Measurements from ENCODE around the gene RAB15. TPM values are rescaled to one million over a fixed set of nuclear protein-coding genes. Genes with fewer than 3 reads are reported as not detected.

The RAB15 gene
- total and polyA plus RNA-seq, 3 donors from 2014 or later: 1.9 to 4.0 (median 3.2) TPM

- H3K27ac ChIP-seq: no peak overlapping the region
- H3K4me3 ChIP-seq: no peak overlapping the region
- TF ChIP-seq CTCF (IDR thresholded peaks at IDR 0.05) (no peak), POLR2A (IDR thresholded peaks at IDR 0.05) (no peak)
- 88 to 97% methylated on average over 2 of the region's 2 CpGs for WGBS, 2 donors
- intact Hi-C loops (cut with DNase I; ENCODE audit: low total_unique reads): no loop called here
- H3K27me3 ChIP-seq: no peaks in the 10 kb centered on the region
- no peak for DNase-seq
- H3K4me1 ChIP-seq: no peaks in the 10 kb centered on the region
- no peaks in the 10 kb centered on the region for H3K9me3 ChIP-seq
- no peaks in the 10 kb centered on the region for H3K36me3 ChIP-seq (ENCODE audit: low read depth, missing control alignments)
Measured at GRCh38 chr14:65003394-65003793, 31.3 kb upstream of the RAB15 start.

- WGBS, 2 donors: 84 to 87% methylated on average over 6 of the region's 6 CpGs
- Histone ChIP-seq H3K9me3 (no peaks in the 10 kb centered on the region), H3K4me1 (no peaks in the 10 kb centered on the region), H3K36me3 (ENCODE audit: low read depth, missing control alignments) (no peaks in the 10 kb centered on the region), H3K4me3 (no peak overlapping the region), H3K27ac (no peak overlapping the region), H3K27me3 (no peaks in the 10 kb centered on the region)
- DNase-seq: no peak
- intact Hi-C loops (cut with DNase I; ENCODE audit: low total_unique reads): no loop called here
- no peak for TF ChIP-seq CTCF (IDR thresholded peaks at IDR 0.05)
- no peak for TF ChIP-seq POLR2A (IDR thresholded peaks at IDR 0.05)
Measured at GRCh38 chr14:65002586-65003210, 30.6 kb upstream of the RAB15 start.

- intact Hi-C loops (cut with DNase I; ENCODE audit: low total_unique reads): no loop called here
- no peak overlapping the region for H3K4me3 ChIP-seq
- TF ChIP-seq POLR2A (IDR thresholded peaks at IDR 0.05) (no peak), CTCF (IDR thresholded peaks at IDR 0.05) (no peak)
- H3K27me3 ChIP-seq: no peaks in the 10 kb centered on the region
- DNase-seq: no peak
- H3K27ac ChIP-seq: no peak overlapping the region
- no peaks in the 10 kb centered on the region for H3K4me1 ChIP-seq
- no peaks in the 10 kb centered on the region for H3K9me3 ChIP-seq
- WGBS, 2 donors: 95% methylated on average over 6 of the region's 6 CpGs
- H3K36me3 ChIP-seq (ENCODE audit: low read depth, missing control alignments): no peaks in the 10 kb centered on the region
Measured at GRCh38 chr14:65001723-65002122, 29.6 kb upstream of the RAB15 start.

- Histone ChIP-seq H3K27ac (no peak overlapping the region), H3K4me1 (no peaks in the 10 kb centered on the region), H3K4me3 (no peak overlapping the region), H3K27me3 (no peaks in the 10 kb centered on the region), H3K9me3 (no peaks in the 10 kb centered on the region), H3K36me3 (ENCODE audit: low read depth, missing control alignments) (no peaks in the 10 kb centered on the region)
- 73 to 81% methylated on average over 6 of the region's 6 CpGs for WGBS, 2 donors
- intact Hi-C loops (cut with DNase I; ENCODE audit: low total_unique reads): no loop called here
- TF ChIP-seq CTCF (IDR thresholded peaks at IDR 0.05): no peak
- no peak for TF ChIP-seq POLR2A (IDR thresholded peaks at IDR 0.05)
- no peak for DNase-seq
Measured at GRCh38 chr14:65000898-65001591, 28.9 kb upstream of the RAB15 start.
